Regular cardiac myocyte (primary cell): Measurements from ENCODE around the gene LCN1. TPM values are rescaled to one million over a fixed set of nuclear protein-coding genes. Genes with fewer than 3 reads are reported as not detected.

ENCODE experiments used
- total RNA-seq: library from RNA; depleted of rRNA; stranded (reverse); fragments of >200 nt; gene quantifications from 2 replicates; pipeline ENCODE4 v1.2.3, GENCODE V29; 2014

The LCN1 gene
- total RNA-seq, result under 0.01 TPM in 1 of 2 replicates, not detected in the other

DNA sequence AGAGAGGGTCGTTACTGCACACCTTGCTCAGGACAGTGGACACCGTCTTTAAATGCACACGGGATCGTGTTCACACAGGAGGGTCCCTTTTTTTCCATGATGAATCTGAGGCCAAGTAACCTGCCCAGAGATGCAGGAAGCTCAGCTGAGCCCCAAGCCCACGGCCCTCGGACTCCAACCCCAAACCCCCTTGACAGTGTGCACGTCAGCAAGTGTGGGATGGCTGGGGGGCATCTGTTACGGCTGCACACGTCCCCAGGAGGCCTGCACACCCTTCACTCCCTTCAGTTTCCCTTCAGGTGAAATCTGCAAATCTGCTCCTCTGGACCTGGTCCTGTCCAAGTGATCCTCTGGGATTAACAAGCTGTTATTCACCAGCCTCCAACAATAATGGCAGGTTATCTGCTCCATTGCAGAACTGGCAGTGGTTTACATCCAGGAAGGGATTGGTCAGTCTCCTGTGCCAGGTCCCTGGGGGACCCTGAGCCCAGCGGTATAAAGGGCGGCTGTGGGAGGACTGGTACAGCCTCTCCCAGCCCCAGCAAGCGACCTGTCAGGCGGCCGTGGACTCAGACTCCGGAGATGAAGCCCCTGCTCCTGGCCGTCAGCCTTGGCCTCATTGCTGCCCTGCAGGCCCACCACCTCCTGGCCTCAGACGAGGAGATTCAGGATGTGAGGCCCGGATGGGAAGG lies at the start of gene LCN1:
TSS of gene LCN1 (plus strand) at position 525 of the 692 bp plus-strand sequence. CDS start at position 583, 58 bp downstream.

DNA sequence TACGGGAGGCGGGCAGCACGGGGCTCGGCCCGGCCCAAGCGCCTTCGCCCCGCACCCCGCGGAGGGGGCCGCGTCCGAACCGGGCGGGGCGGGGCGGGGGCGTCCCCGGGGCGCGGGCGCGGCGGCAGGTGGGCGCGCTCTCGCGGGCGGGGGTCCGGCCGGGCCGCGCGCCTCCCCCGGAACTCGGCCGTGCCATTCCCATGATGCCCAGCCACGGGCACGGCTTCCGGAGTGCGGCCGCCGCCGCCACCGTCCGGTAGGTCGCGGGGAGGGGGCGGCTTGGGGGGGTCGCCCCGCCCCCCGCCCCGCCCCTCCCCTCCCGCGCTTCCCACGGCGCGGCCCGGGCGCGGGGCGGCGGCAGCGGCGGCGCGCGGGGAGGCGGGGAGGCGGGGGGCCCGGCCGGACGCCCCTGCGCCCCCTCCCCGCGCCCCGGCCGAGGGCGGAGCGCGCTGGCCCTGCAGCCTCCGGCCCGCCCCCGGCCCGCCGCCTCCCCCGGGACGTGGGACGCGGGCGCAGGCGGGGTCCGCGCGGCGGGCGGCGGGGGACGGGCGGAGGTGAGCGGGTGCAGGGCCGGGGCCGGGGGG lies 41.7 kb upstream of the LCN1 start, which contains the start of gene PPP1R26:
TSS of gene PPP1R26 (plus strand) at position 314 of the 584 bp plus-strand sequence. CDS start 4,729 bp downstream, outside the sequence.

DNA sequence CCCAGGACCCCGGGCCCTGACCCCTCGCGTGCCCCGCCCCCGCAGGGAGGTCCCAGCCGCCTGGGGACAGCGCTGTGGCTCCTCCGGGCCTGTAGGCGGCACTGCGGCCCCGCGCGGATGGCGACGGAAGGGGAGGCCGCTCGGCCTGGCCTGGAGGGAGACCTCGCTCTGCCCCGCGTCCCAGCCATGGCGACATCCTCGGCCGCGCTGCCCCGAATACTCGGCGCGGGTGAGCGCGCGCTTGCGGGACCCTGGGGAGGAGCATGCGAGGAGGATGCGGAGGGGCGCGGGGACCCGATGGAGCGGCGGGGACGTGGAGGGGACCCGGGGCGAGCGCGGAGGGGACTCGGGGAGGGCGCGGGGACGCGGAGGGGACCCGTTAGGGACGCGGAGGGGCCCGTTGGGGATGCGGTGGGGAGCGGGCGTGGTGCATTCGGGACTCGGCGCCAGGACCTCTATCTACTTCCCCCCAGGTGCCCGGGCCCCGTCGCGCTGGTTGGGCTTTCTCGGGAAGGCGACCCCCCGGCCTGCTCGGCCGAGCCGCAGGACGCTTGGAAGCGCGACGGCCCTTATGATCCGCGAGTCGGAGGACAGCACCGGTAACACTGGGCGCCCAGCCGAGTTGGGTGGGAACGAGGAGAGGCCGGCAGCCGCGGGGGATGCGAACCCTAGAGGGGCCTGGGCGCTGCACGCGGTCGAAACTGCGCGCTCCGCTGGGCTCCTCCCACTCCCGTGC lies 20.5 kb upstream of the LCN1 start, which contains the start of gene MRPS2:
TSS of gene MRPS2 (plus strand) at position 158 of the 736 bp plus-strand sequence. CDS start at position 187, 29 bp downstream.

DNA sequence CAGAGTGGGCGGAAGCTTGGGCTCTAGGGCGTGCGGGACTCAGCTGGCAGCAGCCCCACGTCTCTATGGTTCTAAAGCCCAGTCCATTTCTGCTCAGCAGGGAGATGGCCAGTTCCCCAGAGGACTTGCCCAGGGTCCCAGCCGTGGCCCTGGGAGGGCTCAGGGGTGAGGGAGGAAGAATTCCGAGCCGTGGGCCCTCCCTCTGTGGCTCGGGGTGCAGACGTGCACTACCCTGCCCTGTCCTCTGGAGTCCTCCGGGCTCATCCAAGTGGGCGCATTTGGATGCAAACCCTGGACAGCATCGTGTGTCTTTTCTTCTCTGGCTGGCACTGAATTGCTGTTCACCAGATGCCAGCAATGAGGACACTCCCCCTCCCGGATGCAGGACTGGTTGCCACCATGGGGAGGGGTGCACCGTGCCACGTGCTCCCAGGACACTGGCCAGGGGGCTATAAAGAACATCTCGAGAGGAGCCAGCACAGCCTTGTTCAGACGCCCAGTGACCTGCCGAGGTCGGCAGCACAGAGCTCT lies 24.5 kb downstream of the LCN1 start, which contains the start of gene OBP2A:
TSS of gene OBP2A (plus strand) at position 481 of the 531 bp plus-strand sequence. CDS start 55 bp downstream, outside the sequence.

DNA sequence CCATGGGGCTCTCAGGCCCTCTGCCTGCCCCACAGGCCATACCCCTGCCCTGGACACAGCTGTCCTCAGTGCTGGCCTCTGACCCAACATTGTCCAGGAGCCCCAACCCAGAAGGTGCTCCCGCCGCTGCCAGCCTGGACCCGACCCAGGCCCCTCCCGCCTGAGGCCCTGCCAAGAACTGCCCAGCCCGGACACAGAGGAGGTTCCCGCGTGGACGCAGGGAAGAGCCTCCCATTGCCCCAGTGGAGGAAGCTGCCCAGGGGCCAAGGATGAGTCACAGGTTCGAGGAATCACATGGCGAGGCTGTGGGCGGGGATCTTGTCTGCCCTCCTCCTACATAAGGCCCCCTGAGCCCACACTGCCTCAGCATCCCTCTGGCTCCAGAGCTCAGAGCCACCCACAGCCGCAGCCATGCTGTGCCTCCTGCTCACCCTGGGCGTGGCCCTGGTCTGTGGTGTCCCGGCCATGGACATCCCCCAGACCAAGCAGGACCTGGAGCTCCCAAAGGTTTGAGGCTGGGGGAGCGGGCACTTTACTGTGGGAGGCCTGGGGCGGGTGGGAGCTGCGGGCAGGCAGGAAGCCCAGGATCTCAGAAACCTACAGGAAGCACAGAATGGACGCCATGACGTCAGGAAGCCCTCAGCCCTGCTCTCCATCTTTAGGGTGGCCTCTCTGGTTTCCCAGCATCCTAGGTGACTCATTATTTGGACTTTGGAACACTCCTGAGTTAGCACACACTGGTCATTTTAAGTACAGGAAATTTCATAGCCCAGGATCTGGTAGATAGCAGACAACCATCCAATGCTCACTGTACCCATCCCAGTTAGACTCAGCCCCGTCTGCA lies 40.4 kb downstream of the LCN1 start, which contains the start of gene PAEP:
TSS of gene PAEP (plus strand) at position 366 of the 844 bp plus-strand sequence.

Other genes with a start within 250 kb of the LCN1 start
- 11.0 and 13.2 TPM in 2 replicates for gene PPP1R26, start 41.7 kb upstream of the LCN1 start, total RNA-seq
- gene MRPS2, start 20.8 kb upstream of the LCN1 start, total RNA-seq, result 9.6 and 19.9 TPM in 2 replicates
- not detected in 2 replicates for gene OBP2A, start 24.7 kb downstream of the LCN1 start, total RNA-seq
- gene PAEP, start 40.3 kb downstream of the LCN1 start, total RNA-seq, result not detected in 2 replicates
- not detected in 2 replicates for gene GLT6D1, start 118.1 kb downstream of the LCN1 start, total RNA-seq
- gene LCN9, start 141.9 kb downstream of the LCN1 start, total RNA-seq, result not detected in 2 replicates
- not detected in 2 replicates for gene SOHLH1, start 178.0 kb downstream of the LCN1 start, total RNA-seq
- not detected in 2 replicates for gene KCNT1, start 180.7 kb downstream of the LCN1 start, total RNA-seq